ENCODE measurements around the gene AMMECR1.

DNA sequence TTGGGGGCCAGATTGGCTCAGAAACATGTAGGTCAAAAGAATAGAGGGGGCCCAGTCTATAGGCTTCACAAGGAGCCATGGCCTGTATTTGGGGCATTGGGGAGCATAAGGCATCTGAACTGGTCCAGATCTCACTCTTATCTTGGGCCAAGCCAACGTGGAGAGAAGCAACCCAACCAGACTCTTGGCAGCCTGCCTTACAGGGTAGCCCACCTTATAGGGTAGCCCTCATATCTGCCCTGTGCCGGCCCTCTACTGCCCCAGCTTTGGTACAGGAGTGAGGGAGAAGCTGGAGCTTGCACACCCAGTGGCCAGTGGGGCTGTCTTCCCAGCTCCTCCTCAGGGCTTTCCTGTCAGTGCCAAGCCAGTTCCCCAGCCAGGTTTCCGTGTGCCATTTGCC, 142.2 kb downstream of the AMMECR1 start:
- TF ChIP-seq CTCF (conservative IDR thresholded peaks at IDR 0.05; ENCODE audit: low read depth in 2 of 2) = no peak
- TF ChIP-seq POLR2AphosphoS5 (IDR thresholded peaks at IDR 0.05; ENCODE audit: low read depth) = no peak
- TF ChIP-seq EZH2phosphoT487 (IDR thresholded peaks at IDR 0.05; ENCODE audit: unreplicated experiment) = no peak
- TF ChIP-seq REST (IDR thresholded peaks at IDR 0.05; ENCODE audit: unreplicated experiment) = no peak
- TF ChIP-seq EZH2 (IDR thresholded peaks at IDR 0.05; ENCODE audit: low read depth, unreplicated experiment) = no peak
- TF ChIP-seq, protein P1, sequence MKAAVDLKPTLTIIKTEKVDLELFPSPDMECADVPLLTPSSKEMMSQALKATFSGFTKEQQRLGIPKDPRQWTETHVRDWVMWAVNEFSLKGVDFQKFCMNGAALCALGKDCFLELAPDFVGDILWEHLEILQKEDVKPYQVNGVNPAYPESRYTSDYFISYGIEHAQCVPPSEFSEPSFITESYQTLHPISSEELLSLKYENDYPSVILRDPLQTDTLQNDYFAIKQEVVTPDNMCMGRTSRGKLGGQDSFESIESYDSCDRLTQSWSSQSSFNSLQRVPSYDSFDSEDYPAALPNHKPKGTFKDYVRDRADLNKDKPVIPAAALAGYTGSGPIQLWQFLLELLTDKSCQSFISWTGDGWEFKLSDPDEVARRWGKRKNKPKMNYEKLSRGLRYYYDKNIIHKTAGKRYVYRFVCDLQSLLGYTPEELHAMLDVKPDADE (IDR thresholded peaks at IDR 0.05) = no peak
- no peak for TF ChIP-seq ZNF331 (CRISPR knock-in tag; IDR thresholded peaks at IDR 0.05; ENCODE audit: low read depth)

Measured in GM23338 (cell line).